GM18517 (cell line): ENCODE measurements around the gene ABCB11.

Experiments used
- ATAC-seq: cut with Tn5 transposase; IDR thresholded peaks from one replicate; pipeline ENCODE4 v1.9.1; 2021; ENCODE audit warnings: mild to moderate bottlenecking, moderate library complexity; ENCODE audit not compliant: unreplicated experiment

ABCB11 gene

GRCh38 chr2:169010633-169011460 is 20.3 kb downstream of the ABCB11 start:
- ATAC-seq: no peak

GRCh38 chr2:169009865-169010579 is 21.1 kb downstream of the ABCB11 start:
- ATAC-seq: no peak

DNA sequence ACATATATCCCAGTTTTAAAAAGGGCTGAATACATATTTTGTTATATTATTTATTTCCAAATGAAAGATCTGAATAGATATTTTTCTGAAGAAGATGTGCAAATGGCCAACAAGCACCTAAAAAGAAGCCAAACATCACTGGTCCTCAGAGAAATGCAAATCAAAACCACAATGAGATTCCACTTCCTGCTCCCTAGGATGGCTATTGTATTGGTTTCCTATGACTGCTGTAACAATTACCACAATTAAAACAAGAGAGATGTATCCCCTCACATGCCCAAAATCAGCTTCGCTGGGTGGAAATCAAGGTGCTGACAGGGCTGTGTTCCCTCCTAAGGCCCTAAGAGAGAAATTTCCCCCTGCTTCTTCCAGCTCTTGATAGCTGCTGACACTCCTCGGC is 23.2 kb downstream of the ABCB11 start:
- ATAC-seq: no peak

DNA sequence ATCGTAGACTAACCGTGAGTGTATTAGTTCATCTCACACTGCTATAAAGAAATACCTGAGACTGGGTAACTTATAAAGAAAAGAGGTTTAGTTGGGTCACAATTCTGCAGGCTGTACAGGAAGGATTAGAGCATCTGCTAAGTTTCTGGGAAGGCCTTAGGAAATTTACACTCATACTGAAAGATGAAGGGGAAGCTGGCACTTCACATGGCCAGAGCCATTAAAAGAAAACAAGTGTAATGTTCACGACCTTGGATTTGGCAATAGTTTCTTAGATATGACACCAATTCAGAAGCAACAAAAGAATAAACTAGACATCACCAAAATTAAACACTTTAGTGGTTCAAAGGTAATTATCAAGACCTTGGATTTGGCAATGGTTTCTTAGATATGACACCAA is 23.8 kb downstream of the ABCB11 start:
- ATAC-seq: no peak

GRCh38 chr2:169006665-169007064 is 24.5 kb downstream of the ABCB11 start:
- ATAC-seq: no peak

DNA sequence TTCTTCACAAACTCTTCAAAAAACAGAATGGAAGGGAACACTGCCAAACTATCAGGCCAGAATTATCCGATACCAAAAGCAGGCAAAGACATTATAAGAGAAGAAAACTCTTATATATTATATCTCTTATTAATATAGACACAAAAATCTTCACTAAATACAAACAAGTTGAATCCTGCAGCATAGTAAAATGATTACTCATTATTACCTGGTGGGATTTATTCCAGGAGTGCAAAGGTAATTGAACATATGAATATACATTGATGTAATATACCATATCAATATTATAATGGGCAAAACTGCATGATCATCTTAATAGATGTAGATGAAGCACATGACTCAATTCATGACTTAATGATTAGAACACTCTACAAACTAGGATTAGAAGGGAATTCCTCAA is 25.1 kb downstream of the ABCB11 start:
- ATAC-seq: no peak

DNA sequence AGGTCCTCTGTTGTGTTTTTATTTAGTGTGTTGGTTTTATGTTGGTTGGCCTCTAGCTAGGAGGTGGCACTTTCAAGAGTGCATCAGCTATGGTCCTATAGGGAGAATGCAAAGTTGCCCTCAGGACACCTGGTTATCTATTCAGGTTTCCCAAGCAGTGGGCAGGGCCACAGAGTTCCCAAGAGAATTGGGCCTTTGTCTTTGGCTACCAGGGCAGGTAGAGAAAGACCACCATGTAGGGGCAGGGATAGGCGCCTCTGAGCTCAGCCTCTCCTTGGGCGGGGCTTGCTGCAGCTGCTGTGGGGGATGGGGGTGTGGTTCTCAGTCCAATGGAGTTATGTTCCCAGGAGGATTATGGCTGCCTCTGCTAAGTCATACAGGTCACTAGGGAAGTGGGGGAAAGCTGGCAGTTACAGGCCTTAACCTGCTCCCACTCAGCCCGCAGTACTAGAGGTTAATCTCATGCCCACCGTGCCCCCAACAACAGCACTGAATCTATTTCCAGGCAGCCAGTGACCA is 26.0 kb downstream of the ABCB11 start:
- ATAC-seq: no peak

DNA sequence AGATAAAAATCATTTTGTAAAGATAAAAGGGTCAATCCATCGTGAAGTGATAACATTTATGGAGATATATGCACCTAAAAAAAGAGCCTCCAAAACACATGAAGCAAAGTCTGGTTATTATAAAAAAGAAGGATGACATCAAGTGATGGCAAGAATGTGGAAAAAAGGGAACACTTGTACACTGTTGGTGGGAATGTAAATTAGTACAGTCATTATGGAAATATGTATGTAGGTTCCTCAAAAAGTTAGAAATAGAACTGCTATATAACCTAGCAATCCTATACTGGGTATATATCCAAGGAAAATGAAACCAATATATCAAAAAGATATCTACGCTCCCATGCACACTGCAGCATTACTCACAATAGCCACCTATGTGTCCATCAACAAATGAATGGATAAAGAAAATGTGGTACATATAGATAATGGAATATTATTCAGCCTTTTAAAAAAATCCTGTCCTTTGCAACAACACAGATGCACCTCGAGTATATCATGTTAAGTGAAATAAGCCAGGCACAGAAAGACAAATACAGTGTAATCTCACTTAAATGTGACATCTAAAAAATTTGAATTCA is 28.9 kb downstream of the ABCB11 start:
- ATAC-seq: no peak

- no peak for ATAC-seq
These were observed 29.9 kb downstream of the ABCB11 start for GRCh38 chr2:169001116-169001815.

DNA sequence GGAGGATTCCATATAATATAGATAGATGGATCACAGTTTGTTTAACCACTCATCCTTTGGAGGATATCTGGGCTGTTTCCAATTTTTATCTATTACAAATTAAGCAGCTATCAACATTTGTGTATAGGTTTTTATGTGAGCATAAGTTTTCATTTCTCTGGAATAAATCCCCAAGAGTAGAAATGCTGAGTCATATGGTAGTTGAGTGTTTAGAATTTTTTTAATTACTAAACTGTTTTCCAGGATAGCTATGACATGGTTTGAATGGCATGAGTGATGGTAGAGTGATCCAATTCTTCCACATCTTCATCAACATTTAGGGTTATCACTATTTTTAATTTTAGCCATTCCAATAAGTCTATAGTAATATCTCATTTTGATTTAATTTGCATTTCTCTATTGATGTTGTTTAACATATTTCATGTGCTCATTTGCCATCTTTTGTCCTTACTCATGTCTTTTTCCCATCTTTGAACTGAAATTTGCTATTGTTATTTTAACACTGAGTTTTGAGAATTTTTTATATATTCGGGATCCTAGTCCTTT is 31.4 kb downstream of the ABCB11 start:
- no peak for ATAC-seq

DNA sequence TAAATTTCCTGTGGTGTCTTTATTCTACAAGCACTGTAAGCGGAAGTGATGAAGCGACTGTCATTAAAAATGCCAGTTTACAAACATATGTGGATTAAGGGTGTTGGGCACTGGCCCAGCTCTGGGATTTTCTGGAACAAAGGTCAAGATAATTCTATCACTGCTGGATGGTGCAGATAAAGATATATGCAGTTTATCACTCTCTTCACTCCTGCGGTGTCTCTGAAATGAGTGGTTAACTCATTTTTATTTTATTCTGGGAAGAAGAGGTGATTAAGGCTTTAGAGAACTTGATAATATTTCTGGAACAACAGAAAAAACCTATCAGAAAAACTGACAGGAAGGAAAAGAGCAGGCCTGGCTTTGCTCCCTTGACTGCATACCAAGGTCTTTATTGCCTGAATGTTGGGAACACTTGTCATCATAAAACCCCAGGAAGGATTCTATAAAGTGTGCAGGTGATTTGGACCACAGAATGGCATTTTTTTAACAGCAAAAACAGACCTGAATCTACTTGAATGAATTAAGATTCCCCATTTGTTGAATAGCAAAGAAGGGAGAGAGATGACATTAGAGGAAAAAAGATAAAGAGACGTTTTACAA is 32.4 kb downstream of the ABCB11 start:
- no peak for ATAC-seq

GRCh38 chr2:168997794-168998193 is 33.3 kb downstream of the ABCB11 start:
- no peak for ATAC-seq

- no peak for ATAC-seq
These were observed 34.0 kb downstream of the ABCB11 start for GRCh38 chr2:168997118-168997521.

- no peak for ATAC-seq
These were observed 35.4 kb downstream of the ABCB11 start for GRCh38 chr2:168995744-168996143.

DNA sequence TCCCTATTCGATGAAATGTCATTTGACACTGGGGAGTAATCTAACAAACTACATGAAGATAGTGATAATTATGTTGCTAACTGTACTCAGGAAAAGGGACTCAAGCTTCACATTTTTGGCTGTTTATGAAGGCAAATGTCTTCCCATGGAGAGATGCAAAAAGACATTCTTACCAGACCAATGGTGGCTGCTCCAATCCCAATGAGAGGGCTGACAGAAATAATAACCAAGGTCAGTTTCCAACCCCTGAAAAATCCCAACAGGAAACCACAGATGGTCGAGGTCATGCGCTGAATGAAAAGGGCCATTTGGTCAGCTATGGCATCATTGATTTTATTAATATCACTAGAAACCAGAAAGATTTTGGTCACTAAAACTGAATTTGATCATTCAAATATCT is 37.6 kb downstream of the ABCB11 start:
- no peak for ATAC-seq

DNA sequence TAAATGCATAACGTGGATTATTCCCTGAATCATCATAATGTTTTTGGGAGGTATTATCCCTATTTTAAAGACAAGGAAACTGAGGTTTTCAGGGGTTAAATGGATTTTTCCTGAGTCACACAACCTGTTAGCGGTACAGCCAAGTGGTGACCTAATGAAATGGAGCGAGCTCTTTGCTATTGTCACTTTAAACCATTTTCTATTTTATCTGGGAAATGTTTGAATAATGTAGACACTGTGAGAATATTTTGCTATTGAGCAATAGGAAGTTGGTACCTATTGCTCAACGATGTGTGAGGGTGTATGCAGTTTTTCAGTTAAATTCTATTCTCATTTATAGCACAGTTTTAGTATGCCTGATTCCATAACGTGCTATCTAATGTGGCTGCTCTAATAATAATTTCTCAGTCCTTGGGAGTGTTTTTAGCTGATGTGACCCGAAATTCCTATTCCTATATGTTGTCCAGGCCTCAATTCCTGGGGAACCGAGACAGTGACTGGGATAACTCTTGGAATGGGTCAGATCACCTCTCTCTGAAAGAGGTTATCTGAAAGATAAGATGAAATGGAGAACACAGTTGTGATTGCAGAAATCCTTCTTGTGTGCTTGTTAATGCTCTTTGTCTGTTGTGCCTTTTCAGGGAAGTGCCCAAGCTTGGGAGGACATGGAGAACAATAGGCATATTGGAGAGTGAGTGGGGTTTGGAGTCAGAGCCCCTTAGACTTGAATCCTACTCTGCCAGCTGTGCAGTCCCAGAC is 38.4 kb downstream of the ABCB11 start:
- ATAC-seq: no peak

- ATAC-seq: no peak
These were observed 39.1 kb downstream of the ABCB11 start for GRCh38 chr2:168992026-168992425.

- no peak for ATAC-seq
These were observed 42.4 kb downstream of the ABCB11 start for GRCh38 chr2:168988755-168989154.

- ATAC-seq: no peak
These were observed 44.7 kb downstream of the ABCB11 start for GRCh38 chr2:168986398-168986943.
